PFSK-1 (cell line): Measurements from ENCODE around the gene NIT2.

Source experiments
- REST ChIP-seq, 2 experiments: IDR thresholded peaks; 2 replicates each; pipeline versions ENCODE4 v1.6.1 to v1.8.0; 2011 to 2012; ENCODE audit warnings: low read depth in 2 of 2, low read length in 2 of 2, control low read depth in 1 of 2, inconsistent platforms in 1 of 2, mild to moderate bottlenecking in 1 of 2, moderate library complexity in 1 of 2; ENCODE audit not compliant: insufficient read depth in 1 of 2
- TAF1 ChIP-seq: IDR thresholded peaks from 2 replicates; pipeline ENCODE4 v1.6.1; 2012; ENCODE audit warnings: low read length, control low read depth, borderline replicate concordance; ENCODE audit not compliant: insufficient read depth

- TF ChIP-seq TAF1: no peak
- TF ChIP-seq REST (IDR thresholded peaks at IDR 0.05; ENCODE audit: insufficient read depth in 1 of 2, low read depth in 2 of 2, low read length in 2 of 2): no peak
Observed at GRCh38 chr3:100324044-100324443, 10.5 kb upstream of the NIT2 start.
